HepG2 (cell line): ENCODE measurements around the gene TACC3. TPM values are rescaled to one million over a fixed set of nuclear protein-coding genes. Genes with fewer than 3 reads are reported as not detected.

Source experiments
- CREB1 ChIP-seq, 2 experiments: fragments of 450-650 bp in 1 of 2; IDR thresholded peaks; 2 replicates each; pipeline ENCODE4 v1.6.1; 2016 to 2017; ENCODE audit warnings: control low read depth in 1 of 2, mild to moderate bottlenecking in 1 of 2, missing compliant biosample characterization in 1 of 2, missing genetic modification characterization in 1 of 2
- ETV5 ChIP-seq: IDR thresholded peaks from 2 replicates; pipeline ENCODE4 v1.6.1; 2018; ENCODE audit warnings: missing biosample characterization, missing genetic modification reagents, inconsistent platforms, borderline replicate concordance
- GLI4 ChIP-seq: sonication (generic); formaldehyde crosslinking; IDR thresholded peaks from 2 replicates; pipeline ENCODE4 v1.5.1; 2020; ENCODE audit warnings: missing genetic modification reagents, mild to moderate bottlenecking, moderate library complexity, borderline replicate concordance
- KAT7 ChIP-seq: IDR thresholded peaks from 2 replicates; pipeline ENCODE4 v1.6.1; 2018; ENCODE audit warnings: borderline replicate concordance, missing compliant biosample characterization
- MYC ChIP-seq: sonication (generic); formaldehyde crosslinking; IDR thresholded peaks from 2 replicates; pipeline ENCODE4 v1.9.0; 2021; ENCODE audit warnings: missing genetic modification reagents, borderline replicate concordance
- NFE2L2 ChIP-seq: fragments of 150-350 bp; IDR thresholded peaks from 2 replicates; pipeline ENCODE4 v1.6.1; 2014; ENCODE audit warnings: low read length
- NONO ChIP-seq, 2 experiments: fragments of 450-650 bp in 1 of 2; sonication (generic) in 1 of 2; formaldehyde crosslinking in 1 of 2; IDR thresholded peaks in 1 of 2; conservative IDR thresholded peaks in 1 of 2; 2 replicates each; pipeline versions ENCODE4 v1.6.1 to v1.8.0; 2017 to 2022; ENCODE audit warnings: mild to moderate bottlenecking in 1 of 2, missing genetic modification reagents in 1 of 2, moderate library complexity in 1 of 2
- POLR2A ChIP-seq, 2 experiments: IDR thresholded peaks; 2 replicates each; pipeline ENCODE4 v1.6.1; 2011; ENCODE audit warnings: low read depth in 2 of 2, low read length in 2 of 2, mild to moderate bottlenecking in 1 of 2, moderate library complexity in 1 of 2; ENCODE audit not compliant: insufficient read depth in 1 of 2
- SNRNP70 ChIP-seq: fragments of 200-400 bp; formaldehyde crosslinking; IDR thresholded peaks from 2 replicates; pipeline ENCODE4 v1.6.1; 2017; ENCODE audit warnings: mild to moderate bottlenecking, low read depth, low read length, moderate library complexity
- TFAP4 ChIP-seq: sonication (generic); IDR thresholded peaks from 2 replicates; pipeline ENCODE4 v1.6.1; 2016; ENCODE audit warnings: low read depth, borderline replicate concordance
- ZBTB33 ChIP-seq: sonication (generic); formaldehyde crosslinking; IDR thresholded peaks from 2 replicates; pipeline ENCODE4 v1.4.0; 2020; ENCODE audit warnings: missing genetic modification reagents
- ZFP90 ChIP-seq: sonication (generic); formaldehyde crosslinking; IDR thresholded peaks from 2 replicates; pipeline ENCODE4 v1.8.0; 2022; ENCODE audit warnings: missing genetic modification reagents, mild to moderate bottlenecking, inconsistent platforms, borderline replicate concordance
- ZIK1 ChIP-seq: sonication (generic); formaldehyde crosslinking; IDR thresholded peaks from 2 replicates; pipeline ENCODE4 v1.5.0; 2020; ENCODE audit warnings: mild to moderate bottlenecking, low read depth, missing genetic modification reagents, borderline replicate concordance
- ZNF18 ChIP-seq: sonication (generic); formaldehyde crosslinking; IDR thresholded peaks from 2 replicates; pipeline ENCODE4 v1.8.0; 2022; ENCODE audit warnings: mild to moderate bottlenecking, missing genetic modification reagents; ENCODE audit not compliant: insufficient replicate concordance
- ZNF225 ChIP-seq: sonication (generic); formaldehyde crosslinking; IDR thresholded peaks from 2 replicates; pipeline ENCODE4 v1.4.0; 2020; ENCODE audit warnings: mild to moderate bottlenecking, missing genetic modification reagents
- ZNF558 ChIP-seq: sonication (generic); formaldehyde crosslinking; IDR thresholded peaks from 2 replicates; pipeline ENCODE4 v1.9.0; 2022; ENCODE audit warnings: mild to moderate bottlenecking, missing genetic modification reagents, borderline replicate concordance
- ZNF576 ChIP-seq: sonication (generic); formaldehyde crosslinking; IDR thresholded peaks from 2 replicates; pipeline ENCODE4 v1.4.0; 2020; ENCODE audit warnings: mild to moderate bottlenecking, missing genetic modification reagents
- ZNF598 ChIP-seq: sonication (generic); formaldehyde crosslinking; IDR thresholded peaks from 2 replicates; pipeline ENCODE4 v1.5.1; 2020; ENCODE audit warnings: mild to moderate bottlenecking, missing genetic modification reagents, borderline replicate concordance
- polyA plus RNA-seq, 8 experiments: library from polyadenylated mRNA; depleted of rRNA in 3 of 8; stranded (reverse) in 7 of 8; unstranded in 1 of 8; fragments of >200 nt; fragmentation: Illumina TruSeq in 4 of 8; extraction: Trizol in 4 of 8; gene quantifications; 2 replicates each; pipeline versions ENCODE4 v1.2.1 to v1.2.3, GENCODE V29; 2011 to 2016; ENCODE audit warnings: low read depth in 4 of 8, missing spikeins in 1 of 8, mixed read lengths in 1 of 8; ENCODE audit not compliant: insufficient read depth in 1 of 8
- total RNA-seq, 5 experiments: library from RNA; depleted of rRNA; stranded (reverse); fragments of >200 nt; fragmentation: Illumina TruSeq; extraction: Trizol; gene quantifications; 2 replicates each; pipeline ENCODE4 v1.2.3, GENCODE V29; 2016; ENCODE audit warnings: low read depth in 1 of 5
- TF ChIP-seq, protein P1 (sequence below): IDR thresholded peaks from 2 replicates; pipeline ENCODE4 v1.6.1; 2012; ENCODE audit warnings: low read length, improper control_type of control experiment

Gene TACC3
- total and polyA plus RNA-seq, 2 of the 13 experiments (the other 11 are each of a cell fraction or from before 2014, with no cell fraction given): 20.3 to 21.2 TPM

DNA sequence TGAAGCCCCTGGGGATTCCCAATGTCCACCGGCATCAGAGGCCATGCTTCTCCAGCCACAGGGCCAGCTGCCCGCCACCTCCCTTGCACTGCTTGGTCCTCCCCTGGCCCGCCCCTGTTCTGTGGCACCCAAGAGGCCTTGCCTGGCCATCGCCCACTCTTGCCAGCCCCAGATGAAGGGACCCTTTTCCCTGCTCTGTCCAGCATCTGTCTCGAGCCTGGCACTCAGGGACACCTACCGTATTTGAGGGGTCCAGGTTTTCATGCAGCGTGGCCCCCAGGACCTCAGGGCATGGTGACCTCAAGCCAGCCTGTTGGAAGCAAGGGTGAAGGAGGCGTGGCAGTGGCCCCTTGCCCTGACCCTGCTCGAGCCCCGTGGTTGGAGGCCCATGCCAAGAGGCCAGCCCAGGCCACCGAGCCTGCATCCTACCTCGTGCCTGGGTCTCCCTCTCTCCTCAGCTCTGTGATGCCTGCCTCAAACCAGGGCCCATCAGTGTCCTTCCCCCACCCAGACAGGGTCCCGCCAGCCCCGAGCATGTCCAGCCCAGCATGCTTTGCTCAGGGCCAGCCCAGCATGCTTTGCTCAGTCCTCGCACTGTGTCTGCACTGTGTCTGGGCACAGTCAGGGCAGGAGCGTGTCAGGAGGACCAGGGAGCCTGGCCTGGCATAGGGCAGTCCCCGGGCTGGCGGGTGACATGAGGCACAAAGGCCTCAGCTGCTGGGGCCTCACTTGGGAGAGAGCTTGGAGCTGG lies 57.5 kb downstream of the TACC3 start (continued):
- no peak for TF ChIP-seq ZNF18 (CRISPR knock-in tag)
- 0 out of 2 replicates have a peak, but pooled peaks have one; percentile 38 for TF ChIP-seq ZFP90 (CRISPR knock-in tag)
- 0 out of 2 replicates have a peak, but pooled peaks have one; percentile 33 for TF ChIP-seq MYC
- no peak for TF ChIP-seq POLR2A (IDR thresholded peaks at IDR 0.05; ENCODE audit: insufficient read depth in 1 of 2, low read depth in 2 of 2, low read length in 2 of 2)
- peak; percentile 49; the same call in 1 of the 2 replicates for TF ChIP-seq GLI4 (CRISPR knock-in tag)
- TF ChIP-seq TFAP4: no peak
- no peak for TF ChIP-seq ZNF558 (CRISPR knock-in tag)
- TF ChIP-seq ETV5 (CRISPR knock-in tag): no peak
- no peak for TF ChIP-seq ZNF576
- peak; percentile 13; the same call in 1 of the 2 replicates for TF ChIP-seq ZBTB33 (CRISPR knock-in tag)
- TF ChIP-seq SNRNP70: no peak
- no peak for TF ChIP-seq KAT7 (CRISPR knock-in tag)
- 0 out of 2 replicates have a peak, but pooled peaks have one; percentile 55 for TF ChIP-seq ZNF598 (CRISPR knock-in tag)
- 0 out of 2 replicates have a peak, but pooled peaks have one; percentile 16 for TF ChIP-seq ZNF225 (CRISPR knock-in tag)
- 0 out of 2 replicates have a peak, but pooled peaks have one; percentile 25 for TF ChIP-seq ZIK1 (CRISPR knock-in tag)
- no peak for TF ChIP-seq NONO (IDR thresholded peaks at IDR 0.05)
- TF ChIP-seq NONO (CRISPR knock-in tag; conservative IDR thresholded peaks at IDR 0.05): no peak
- TF ChIP-seq, protein P1, sequence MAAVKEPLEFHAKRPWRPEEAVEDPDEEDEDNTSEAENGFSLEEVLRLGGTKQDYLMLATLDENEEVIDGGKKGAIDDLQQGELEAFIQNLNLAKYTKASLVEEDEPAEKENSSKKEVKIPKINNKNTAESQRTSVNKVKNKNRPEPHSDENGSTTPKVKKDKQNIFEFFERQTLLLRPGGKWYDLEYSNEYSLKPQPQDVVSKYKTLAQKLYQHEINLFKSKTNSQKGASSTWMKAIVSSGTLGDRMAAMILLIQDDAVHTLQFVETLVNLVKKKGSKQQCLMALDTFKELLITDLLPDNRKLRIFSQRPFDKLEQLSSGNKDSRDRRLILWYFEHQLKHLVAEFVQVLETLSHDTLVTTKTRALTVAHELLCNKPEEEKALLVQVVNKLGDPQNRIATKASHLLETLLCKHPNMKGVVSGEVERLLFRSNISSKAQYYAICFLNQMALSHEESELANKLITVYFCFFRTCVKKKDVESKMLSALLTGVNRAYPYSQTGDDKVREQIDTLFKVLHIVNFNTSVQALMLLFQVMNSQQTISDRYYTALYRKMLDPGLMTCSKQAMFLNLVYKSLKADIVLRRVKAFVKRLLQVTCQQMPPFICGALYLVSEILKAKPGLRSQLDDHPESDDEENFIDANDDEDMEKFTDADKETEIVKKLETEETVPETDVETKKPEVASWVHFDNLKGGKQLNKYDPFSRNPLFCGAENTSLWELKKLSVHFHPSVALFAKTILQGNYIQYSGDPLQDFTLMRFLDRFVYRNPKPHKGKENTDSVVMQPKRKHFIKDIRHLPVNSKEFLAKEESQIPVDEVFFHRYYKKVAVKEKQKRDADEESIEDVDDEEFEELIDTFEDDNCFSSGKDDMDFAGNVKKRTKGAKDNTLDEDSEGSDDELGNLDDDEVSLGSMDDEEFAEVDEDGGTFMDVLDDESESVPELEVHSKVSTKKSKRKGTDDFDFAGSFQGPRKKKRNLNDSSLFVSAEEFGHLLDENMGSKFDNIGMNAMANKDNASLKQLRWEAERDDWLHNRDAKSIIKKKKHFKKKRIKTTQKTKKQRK: no peak
- no peak for TF ChIP-seq NFE2L2
- no peak for TF ChIP-seq CREB1 (IDR thresholded peaks at IDR 0.05)
- TF ChIP-seq CREB1 (CRISPR knock-in tag; IDR thresholded peaks at IDR 0.05): no peak
